ENCODE measurements around the gene C1orf159.

- TF ChIP-seq CTCF (IDR thresholded peaks at IDR 0.05; ENCODE audit: poor library complexity) (no peak), EZH2phosphoT487 (IDR thresholded peaks at IDR 0.05; ENCODE audit: low read depth, severe bottlenecking, unreplicated experiment) (no peak), EZH2 (IDR thresholded peaks at IDR 0.05; ENCODE audit: borderline replicate concordance) (no peak)
These were observed 26.0 kb upstream of the C1orf159 start for GRCh38 chr1:1141911-1142250.
